Measurements from ENCODE around the gene PLCE1. TPM values are rescaled to one million over a fixed set of nuclear protein-coding genes. Genes with fewer than 3 reads are reported as not detected.
A peak's percentile ranks its signal among the peaks of the same experiment; 100 is the strongest.

The PLCE1 gene
- total RNA-seq: 10 to 100 TPM; 13.5 to 28.3 TPM

DNA sequence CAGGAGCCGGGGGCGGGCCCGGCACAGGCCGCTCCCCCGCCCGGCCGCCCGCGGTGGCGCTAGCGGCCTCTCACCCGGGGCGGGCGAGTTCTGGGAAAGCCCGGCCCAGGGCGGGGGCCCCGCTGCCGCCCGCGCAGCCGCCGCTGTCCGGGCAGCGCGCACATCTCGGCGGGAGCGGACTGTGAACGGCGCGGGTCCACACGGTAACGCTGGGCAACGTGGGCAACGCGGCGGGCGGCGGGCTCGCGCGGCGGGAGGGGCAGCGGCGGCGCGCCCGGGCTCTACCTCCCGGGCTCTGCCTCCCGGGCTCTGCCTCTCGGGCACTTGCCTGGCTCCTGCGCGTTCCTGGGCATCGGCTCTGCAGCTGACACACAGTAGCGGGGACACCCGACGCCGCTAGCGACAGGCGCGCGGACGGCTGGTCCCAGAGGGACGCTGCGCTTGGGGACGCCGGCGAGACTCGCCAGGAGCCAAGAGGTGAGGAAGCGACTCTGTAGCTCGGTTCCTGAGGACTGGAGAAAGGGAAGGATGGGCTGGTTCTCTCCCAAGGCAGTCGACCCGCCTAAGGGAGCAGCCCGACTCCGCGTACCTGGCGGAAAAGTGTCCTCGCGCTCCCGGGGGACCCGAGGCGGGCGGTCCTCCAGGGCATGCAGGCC, at the start of gene PLCE1:
Gene PLCE1 (plus strand): TSS at position 150 of the 656 bp plus-strand sequence. CDS start 37,116 bp downstream, outside the sequence.
- H3K27ac ChIP-seq: peak within 1 kb of the TSS in 1 of 2 donors; percentile 75
- no peak for DNase-seq (ENCODE audit: low spot score)
- peaks cover 11 to 43% of the 10 kb centered on the region in 2 donors for H3K4me1 ChIP-seq (ENCODE audit: control insufficient read depth in 1 of 2, low read depth in 2 of 2)
- H3K27me3 ChIP-seq (replicated peaks; ENCODE audit: insufficient read depth): no peaks in the 10 kb centered on the region
- H3K36me3 ChIP-seq: no peaks in the 10 kb centered on the region
- H3K4me3 ChIP-seq: peak within 1 kb of the TSS; percentile 83
- peak; percentile 40 for ATAC-seq (ENCODE audit: insufficient number of reproducible peaks, low FRiP score, low read depth)
- TF ChIP-seq CTCF (IDR thresholded peaks at IDR 0.05): no peak
- no peaks in the 10 kb centered on the region for H3K9me3 ChIP-seq

GRCh38 chr10:93945819-93946218, 47.9 kb upstream of the PLCE1 start:
- no peak for ATAC-seq (ENCODE audit: insufficient number of reproducible peaks, low FRiP score, low read depth)
- Histone ChIP-seq H3K36me3 (no peaks in the 10 kb centered on the region), H3K27ac (no peak overlapping the region), H3K9me3 (no peaks in the 10 kb centered on the region), H3K27me3 (replicated peaks; ENCODE audit: insufficient read depth) (no peaks in the 10 kb centered on the region), H3K4me3 (no peak overlapping the region), H3K4me1 (ENCODE audit: control insufficient read depth in 1 of 2, low read depth in 2 of 2) (peaks cover 11 to 22% of the 10 kb centered on the region in 2 donors)
- no peak for DNase-seq (ENCODE audit: low spot score)
- no peak for TF ChIP-seq CTCF (IDR thresholded peaks at IDR 0.05)

DNA sequence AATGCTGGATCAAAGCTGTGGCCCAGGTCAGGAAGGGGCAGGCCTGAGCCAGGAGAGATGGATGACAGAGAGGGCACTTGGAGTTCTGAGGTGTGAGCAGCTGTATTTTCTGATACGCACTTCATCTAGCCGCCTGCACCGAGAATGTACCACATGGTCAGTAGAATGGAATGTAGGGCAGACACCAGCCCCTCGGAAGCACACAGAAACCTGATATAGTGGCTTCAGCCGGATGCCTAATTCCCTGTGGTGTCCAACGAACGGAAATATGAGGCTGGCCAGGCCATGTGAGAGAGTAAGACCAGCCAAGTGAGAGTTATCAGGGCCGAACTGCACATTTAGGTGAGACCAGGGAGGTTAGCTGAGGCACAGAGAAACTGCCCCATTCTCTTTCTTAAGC, 46.7 kb upstream of the PLCE1 start:
- Histone ChIP-seq H3K4me3 (no peak overlapping the region), H3K27me3 (replicated peaks; ENCODE audit: insufficient read depth) (no peaks in the 10 kb centered on the region), H3K9me3 (no peaks in the 10 kb centered on the region), H3K27ac (no peak overlapping the region), H3K4me1 (ENCODE audit: control insufficient read depth in 1 of 2, low read depth in 2 of 2) (peaks cover 11 to 22% of the 10 kb centered on the region in 2 donors), H3K36me3 (no peaks in the 10 kb centered on the region)
- no peak for TF ChIP-seq CTCF (IDR thresholded peaks at IDR 0.05)
- DNase-seq (ENCODE audit: low spot score) (no peak), ATAC-seq (ENCODE audit: insufficient number of reproducible peaks, low FRiP score, low read depth) (peak; percentile 15)

GRCh38 chr10:93947524-93947923, 46.2 kb upstream of the PLCE1 start:
- TF ChIP-seq CTCF (IDR thresholded peaks at IDR 0.05): no peak
- Histone ChIP-seq H3K9me3 (no peaks in the 10 kb centered on the region), H3K27ac (no peak overlapping the region), H3K4me3 (no peak overlapping the region), H3K36me3 (no peaks in the 10 kb centered on the region), H3K4me1 (ENCODE audit: control insufficient read depth in 1 of 2, low read depth in 2 of 2) (peaks cover 11 to 22% of the 10 kb centered on the region in 2 donors), H3K27me3 (replicated peaks; ENCODE audit: insufficient read depth) (no peaks in the 10 kb centered on the region)
- no peak for DNase-seq (ENCODE audit: low spot score)
- ATAC-seq (ENCODE audit: insufficient number of reproducible peaks, low FRiP score, low read depth): no peak

DNA sequence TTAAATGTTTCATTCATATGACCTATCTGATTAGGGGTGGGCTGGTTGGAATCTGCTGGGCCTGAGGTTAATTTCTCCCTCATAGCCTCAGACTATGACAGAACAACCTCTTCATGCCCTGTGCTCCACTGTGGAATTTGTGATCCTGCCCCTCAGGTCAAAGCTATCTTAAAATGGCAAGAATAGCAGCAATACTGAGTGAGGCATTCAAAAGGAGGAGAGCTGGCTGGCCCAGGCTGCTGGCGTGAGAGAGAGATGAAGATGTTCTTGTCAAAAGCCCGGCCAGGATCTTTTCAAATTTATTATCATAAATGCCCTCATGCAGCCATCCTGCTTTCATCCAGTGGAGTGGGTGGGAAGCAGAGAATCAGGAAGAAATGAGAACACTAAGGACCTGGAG, 41.8 kb upstream of the PLCE1 start:
- Histone ChIP-seq H3K4me1 (ENCODE audit: control insufficient read depth in 1 of 2, low read depth in 2 of 2) (peaks cover under 1 to 8% of the 10 kb centered on the region in 2 donors), H3K27ac (no peak overlapping the region), H3K27me3 (replicated peaks; ENCODE audit: insufficient read depth) (no peaks in the 10 kb centered on the region), H3K36me3 (no peaks in the 10 kb centered on the region), H3K4me3 (no peak overlapping the region), H3K9me3 (no peaks in the 10 kb centered on the region)
- no peak for DNase-seq (ENCODE audit: low spot score)
- TF ChIP-seq CTCF (IDR thresholded peaks at IDR 0.05): no peak
- no peak for ATAC-seq (ENCODE audit: insufficient number of reproducible peaks, low FRiP score, low read depth)
